K562 (cell line): ENCODE data around the gene CD276. TPM values are rescaled to one million over a fixed set of nuclear protein-coding genes. Genes with fewer than 3 reads are reported as not detected.

Source experiments
- ATAC-seq: fragments of 200-7000 bp; cut with Tn5 transposase; 3 replicates; pipeline ENCODE4 v1.9.1; 2020; ENCODE audit warnings: moderate library complexity
- BruUV-seq: library from RNA; stranded (reverse); fragments of 400-500 nt; replicated peaks from 2 replicates; lab custom pipeline; 2021; lab: Mats Ljungman, UMichigan
- CTCF ChIA-PET: fragments of 300-600 bp; formaldehyde crosslinking; extraction: SDS; loops from one replicate; lab custom pipeline; 2021; ENCODE audit warnings: low intra/inter-chr PET ratio; lab: Yijun Ruan, JAX
- POLR2A ChIA-PET: fragments of 300-600, 350-650 bp; sonication (Branson Sonifier 250); formaldehyde crosslinking; extraction: SDS; loops from one replicate; lab custom pipeline; 2021; ENCODE audit warnings: antibody characterized with exemption, inconsistent platforms; lab: Yijun Ruan, JAX
- DNase-seq, 4 experiments: peaks; one replicate each; pipeline versions ENCODE4 v3.0.0 to v3.0.0-alpha.2; 2011 to 2018; ENCODE audit warnings: low spot score in 3 of 4, mixed read lengths in 3 of 4; ENCODE audit errors: extremely low read depth in 1 of 4
- FAIRE-seq: peaks from 2 replicates; lab custom pipeline; 2011; peaks lifted over from hg19 to GRCh38; lab: Jason Lieb, UNC
- H2AFZ ChIP-seq: 2 replicates; pipeline ENCODE4 v1.6.0; 2011; ENCODE audit warnings: low read depth, low read length, control low read depth, inconsistent platforms
- H3K27ac ChIP-seq: fragments of 200-600 bp; 3 replicates; pipeline ENCODE4 v1.8.0; 2011; ENCODE audit warnings: low read depth, mild to moderate bottlenecking, control low read depth, inconsistent platforms, low read length, moderate library complexity, mixed read lengths; ENCODE audit errors: extremely low read depth
- H3K27me3 ChIP-seq, 2 experiments: fragments of 300-600 bp in 1 of 2; 2 replicates in 1 of 2; 3 replicates in 1 of 2; pipeline versions ENCODE4 v1.6.0 to v1.8.0; 2011; ENCODE audit warnings: inconsistent platforms in 2 of 2, low read length in 2 of 2, mild to moderate bottlenecking in 1 of 2, mixed read lengths in 1 of 2, moderate library complexity in 1 of 2; ENCODE audit not compliant: control insufficient read depth in 2 of 2, insufficient read depth in 2 of 2
- H3K36me3 ChIP-seq: fragments of 300-600 bp; 3 replicates; pipeline ENCODE4 v1.8.0; 2011; ENCODE audit warnings: mild to moderate bottlenecking, low read length, inconsistent platforms; ENCODE audit not compliant: control insufficient read depth, insufficient read depth
- H3K4me1 ChIP-seq, 2 experiments: fragments of 200-600 bp in 1 of 2; replicated peaks in 1 of 2; 2 replicates in 1 of 2; 3 replicates in 1 of 2; pipeline versions ENCODE4 v1.5.1 to v1.8.0; 2011; ENCODE audit warnings: inconsistent platforms in 2 of 2, low read length in 2 of 2, mild to moderate bottlenecking in 1 of 2, mixed read lengths in 1 of 2, moderate library complexity in 1 of 2; ENCODE audit not compliant: control insufficient read depth in 2 of 2, insufficient read depth in 2 of 2
- H3K4me2 ChIP-seq: 2 replicates; pipeline ENCODE4 v1.6.1; 2011; ENCODE audit warnings: low read length, control low read depth, inconsistent platforms, mixed read lengths; ENCODE audit not compliant: insufficient read depth
- H3K4me3 ChIP-seq: fragments of 200-600 bp; sonication (generic), shearing (Covaris generic); 2 replicates; pipeline ENCODE4 v1.5.1; 2016; ENCODE audit warnings: control low read depth, inconsistent platforms
- H3K79me2 ChIP-seq: fragments of 200-600 bp; 3 replicates; pipeline ENCODE4 v1.8.0; 2011; ENCODE audit warnings: low read length, inconsistent platforms; ENCODE audit not compliant: control insufficient read depth, insufficient read depth
- H3K9ac ChIP-seq, 2 experiments: 2 replicates each; pipeline versions ENCODE4 v1.6.0 to v1.6.1; 2011; ENCODE audit warnings: low read depth in 2 of 2, low read length in 2 of 2, control low read depth in 1 of 2, inconsistent platforms in 1 of 2, mild to moderate bottlenecking in 1 of 2, mixed read lengths in 1 of 2; ENCODE audit not compliant: insufficient read depth in 1 of 2
- H3K9me1 ChIP-seq: one replicate; pipeline ENCODE4 v1.6.0; 2011; ENCODE audit warnings: inconsistent platforms, mild to moderate bottlenecking, low read length, moderate library complexity; ENCODE audit not compliant: control insufficient read depth, insufficient read depth
- H3K9me3 ChIP-seq: replicated peaks from 2 replicates; pipeline ENCODE4 v1.5.1; 2011; ENCODE audit warnings: low read depth, low read length, inconsistent platforms; ENCODE audit not compliant: control insufficient read depth, insufficient read depth
- H4K20me1 ChIP-seq: replicated peaks from 2 replicates; pipeline ENCODE4 v1.6.1; 2011; ENCODE audit warnings: low read length, inconsistent platforms, mixed read lengths; ENCODE audit not compliant: control insufficient read depth, insufficient read depth
- ADNP ChIP-seq: fragments of 200-800 bp; sonication (Bioruptor generic); IDR thresholded peaks from 2 replicates; pipeline ENCODE4 v1.6.1; 2016; ENCODE audit warnings: missing genetic modification characterization, missing compliant biosample characterization
- ARID1B ChIP-seq: fragments of 450-650 bp; IDR thresholded peaks from 2 replicates; pipeline ENCODE4 v1.6.1; 2016; ENCODE audit warnings: antibody characterized with exemption, mild to moderate bottlenecking, inconsistent platforms
- COPS2 ChIP-seq: fragments of 450-650 bp; conservative IDR thresholded peaks from 2 replicates; pipeline ENCODE4 v1.6.1; 2016; ENCODE audit warnings: mild to moderate bottlenecking, moderate library complexity
- EGR1 ChIP-seq: fragments of 450-650 bp; conservative IDR thresholded peaks from 2 replicates; pipeline ENCODE4 v1.6.1; 2017; ENCODE audit warnings: mild to moderate bottlenecking
- GABPB1 ChIP-seq: sonication (generic); formaldehyde crosslinking; IDR thresholded peaks from 2 replicates; pipeline ENCODE4 v1.8.0; 2022; ENCODE audit warnings: mild to moderate bottlenecking, missing genetic modification reagents
- HES1 ChIP-seq: fragments of 450-650 bp; IDR thresholded peaks from 2 replicates; pipeline ENCODE4 v1.6.1; 2016; ENCODE audit warnings: low read depth, mild to moderate bottlenecking, moderate library complexity
- HMG20A ChIP-seq: fragments of 450-650 bp; formaldehyde crosslinking; conservative IDR thresholded peaks from 2 replicates; pipeline ENCODE4 v1.4.0; 2020; ENCODE audit warnings: mild to moderate bottlenecking, mixed read lengths
- MED1 ChIP-seq: sonication (generic); formaldehyde crosslinking; IDR thresholded peaks from 2 replicates; pipeline ENCODE4 v1.8.1; 2023; ENCODE audit warnings: missing genetic modification reagents, borderline replicate concordance
- MEIS2 ChIP-seq: fragments of 450-650 bp; IDR thresholded peaks from 2 replicates; pipeline ENCODE4 v1.6.1; 2014; ENCODE audit warnings: mild to moderate bottlenecking; ENCODE audit not compliant: partially characterized antibody
- NCOA6 ChIP-seq: fragments of 450-650 bp; IDR thresholded peaks from 2 replicates; pipeline ENCODE4 v1.6.1; 2017; ENCODE audit warnings: mild to moderate bottlenecking
- NR2C1 ChIP-seq, 2 experiments: fragments of 450-650 bp; IDR thresholded peaks; 2 replicates each; pipeline ENCODE4 v1.6.1; 2017; ENCODE audit warnings: mild to moderate bottlenecking in 2 of 2, antibody characterized with exemption in 1 of 2, inconsistent platforms in 1 of 2, missing compliant biosample characterization in 1 of 2, missing genetic modification characterization in 1 of 2
- PHF8 ChIP-seq: fragments of 200-600 bp; sonication (generic); IDR thresholded peaks from 2 replicates; pipeline ENCODE4 v1.6.1; 2012; ENCODE audit warnings: mixed run types, mild to moderate bottlenecking, inconsistent platforms, low read length, moderate library complexity, borderline replicate concordance
- POU5F1 ChIP-seq: fragments of 150-350 bp; IDR thresholded peaks from 2 replicates; pipeline ENCODE4 v1.6.1; 2014; ENCODE audit warnings: borderline replicate concordance, low read length, low read depth, mild to moderate bottlenecking; ENCODE audit not compliant: partially characterized antibody
- SOX6 ChIP-seq: fragments of 450-650 bp; IDR thresholded peaks from 2 replicates; pipeline ENCODE4 v1.6.1; 2014; ENCODE audit warnings: mild to moderate bottlenecking
- TEAD2 ChIP-seq: fragments of 450-650 bp; IDR thresholded peaks from 2 replicates; pipeline ENCODE4 v1.6.1; 2016; ENCODE audit warnings: missing genetic modification characterization, control low read depth, missing compliant biosample characterization
- ZNF408 ChIP-seq: fragments of 250-450 bp; sonication (Bioruptor Pico); IDR thresholded peaks from 2 replicates; pipeline ENCODE4 v1.4.0; 2020; ENCODE audit warnings: low read depth, mild to moderate bottlenecking, moderate library complexity
- WGBS: fragments of 100-300 bp; shearing (Covaris generic); methylation state at CpG from one replicate; pipeline ENCODE4 v1.1.6; 2016; ENCODE audit warnings: low coverage, mixed read lengths; ENCODE audit not compliant: insufficient coverage; ENCODE audit errors: missing lambda C conversion rate; 5-methylcytosine and 5-hydroxymethylcytosine counted together
- in situ Hi-C: fragments of 300-500 bp; cut with MboI; formaldehyde crosslinking; loops from 4 replicates; pipeline ENCODE4 v1.15.0; 2018; ENCODE audit warnings: inconsistent platforms, mixed read lengths
- intact Hi-C: fragments of 100-400 bp; cut with micrococcal nuclease; formaldehyde crosslinking; loops from 2 replicates; pipeline ENCODE4 v1.14.2; 2022
- polyA plus RNA-seq, 8 experiments: library from polyadenylated mRNA; depleted of rRNA in 4 of 8; stranded (reverse) in 5 of 8; unstranded in 3 of 8; fragments of >200 nt; fragmentation: Nextera tagmentation in 2 of 8; fragmentation: Illumina TruSeq in 1 of 8; extraction: Ambion mirVana in 2 of 8; extraction: Trizol in 1 of 8; gene quantifications; 2 replicates each; pipeline versions ENCODE4 v1.2.1 to v1.2.3, GENCODE V29; 2011 to 2014; ENCODE audit warnings: inconsistent platforms in 1 of 8, missing spikeins in 1 of 8
- total RNA-seq, 7 experiments: library from RNA; depleted of rRNA in 6 of 7; stranded (reverse); fragments of >200 nt in 6 of 7; fragmentation: Illumina TruSeq in 2 of 7; extraction: Trizol in 2 of 7; gene quantifications; 2 replicates each; pipeline versions ENCODE4 v1.2.1 to v1.2.3, GENCODE V29; 2011 to 2021; ENCODE audit warnings: low replicate concordance in 1 of 7

CD276 gene
- total and polyA plus RNA-seq, 9 of the 15 experiments (the other 6 are each of a cell fraction or from before 2014, with no cell fraction given): 0.11 to 3.6 (median 2.3) TPM

DNA sequence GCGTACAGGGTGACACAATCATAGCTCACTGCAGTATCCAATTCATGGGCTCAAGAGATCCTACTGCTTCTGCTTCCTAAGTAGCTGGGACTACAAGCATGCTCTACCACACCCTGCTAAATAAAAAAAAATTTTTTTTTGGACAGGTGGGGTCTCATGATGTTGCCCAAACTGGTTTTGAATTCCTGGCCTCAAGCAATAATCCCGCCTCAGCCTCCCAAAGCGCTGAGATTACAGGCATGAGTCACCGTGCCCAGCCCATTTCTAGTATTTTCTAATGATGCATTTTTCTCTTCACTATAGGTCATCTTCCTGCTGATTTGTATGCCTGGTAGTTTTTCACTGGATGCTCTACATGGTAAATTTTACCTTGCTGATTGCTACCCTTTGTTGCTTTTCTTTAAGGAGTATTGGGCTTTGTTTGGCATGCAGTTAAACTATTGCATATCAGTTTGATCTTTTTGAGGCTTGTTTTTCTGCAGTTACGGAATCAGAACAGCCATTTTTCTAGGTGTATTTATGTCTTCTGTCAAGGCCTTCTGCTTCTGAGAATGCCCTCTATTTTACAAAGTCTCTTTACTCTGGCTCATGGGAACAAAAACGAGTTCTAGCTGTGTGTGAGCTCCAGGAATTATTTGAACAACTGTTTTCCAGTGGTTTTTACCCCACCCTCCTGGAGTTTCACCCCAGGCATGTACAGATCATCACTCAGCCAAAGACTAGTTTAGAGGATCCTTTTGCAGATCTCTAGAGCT is 36.7 kb upstream of the CD276 start:
- Histone ChIP-seq H3K4me3 (no peak overlapping the region), H3K27me3 (peaks cover 3 to 4% of the 10 kb centered on the region in 2 experiments; a peak in 3 of 5 replicates), H3K4me2 (no peak overlapping the region), H3K9me3 (no peaks in the 10 kb centered on the region), H3K9me1 (no peaks in the 10 kb centered on the region), H3K4me1 (no peaks in the 10 kb centered on the region), H3K9ac (no peak overlapping the region), H3K27ac (no peak overlapping the region), H4K20me1 (no peaks in the 10 kb centered on the region), H3K79me2 (no peaks in the 10 kb centered on the region), H2AFZ (no peak overlapping the region), H3K36me3 (no peaks in the 10 kb centered on the region)
- intact Hi-C loops: no loop called here
- in situ Hi-C loops: no loop called here
- no peak for TF ChIP-seq EGR1
- TF ChIP-seq MED1 (CRISPR knock-in tag): no peak
- no peak for TF ChIP-seq SOX6
- TF ChIP-seq HMG20A (CRISPR knock-in tag): no peak
- no peak for TF ChIP-seq ARID1B
- TF ChIP-seq NCOA6: no peak
- under 1% methylated on average over 6 of the region's 6 CpGs for WGBS
- ChIA-PET POLR2A (interaction anchor here (0.7 kb wide), 1 partner anchor 9 kb away, joined by 3 read pairs; no protein-coding TSS in a partner anchor), CTCF (no interaction called here)
- DNase-seq: no peak
- no peak for FAIRE-seq
- no peak for ATAC-seq
- no TSS peak for BruUV-seq

DNA sequence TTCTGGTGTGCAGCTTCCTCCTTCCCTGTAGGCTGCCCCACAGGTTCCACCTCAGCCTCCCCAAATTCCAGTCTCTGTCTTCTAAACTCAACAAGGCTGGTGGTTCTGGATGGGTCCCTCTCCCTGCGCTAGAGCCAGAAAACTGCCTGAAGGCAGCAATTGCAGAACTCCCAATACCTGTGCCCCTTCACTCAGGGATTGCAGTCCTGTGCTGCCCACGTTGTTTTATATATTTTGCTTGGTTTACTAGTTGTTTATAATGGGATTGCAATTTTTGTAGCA is 36.2 kb upstream of the CD276 start:
- Histone ChIP-seq H3K27me3 (peaks cover 3 to 4% of the 10 kb centered on the region in 2 experiments; a peak in 3 of 5 replicates), H3K4me3 (no peak overlapping the region), H3K9me1 (no peaks in the 10 kb centered on the region), H3K9me3 (no peaks in the 10 kb centered on the region), H3K4me2 (no peak overlapping the region), H3K36me3 (no peaks in the 10 kb centered on the region), H3K79me2 (no peaks in the 10 kb centered on the region), H2AFZ (no peak overlapping the region), H3K4me1 (no peaks in the 10 kb centered on the region), H4K20me1 (no peaks in the 10 kb centered on the region), H3K27ac (no peak overlapping the region), H3K9ac (no peak overlapping the region)
- CTCF ChIA-PET: no interaction called here
- POLR2A ChIA-PET: interaction anchor here (0.7 kb wide), 1 partner anchor 9 kb away, joined by 3 read pairs; no protein-coding TSS in a partner anchor
- TF ChIP-seq NR2C1 (IDR thresholded peaks at IDR 0.05): no peak
- no peak for TF ChIP-seq NR2C1 (tag; IDR thresholded peaks at IDR 0.05)
- TF ChIP-seq HES1: no peak
- no peak for TF ChIP-seq COPS2
- TF ChIP-seq MEIS2: no peak
- TF ChIP-seq TEAD2 (tag): no peak
- no peak for TF ChIP-seq GABPB1
- TF ChIP-seq ADNP (tag): no peak
- TF ChIP-seq POU5F1: no peak
- TF ChIP-seq PHF8: no peak
- TF ChIP-seq ZNF408: no peak
- WGBS: 2% methylated on average over 2 of the region's 2 CpGs
- BruUV-seq: no TSS peak
- DNase-seq (no peak), FAIRE-seq (no peak), ATAC-seq (no peak)
- intact Hi-C loops (no loop called here), in situ Hi-C loops (no loop called here)
